NB4 (cell line): Measurements from ENCODE around the gene MIA2.

ENCODE experiments used
- POLR2A ChIP-seq: IDR thresholded peaks from 2 replicates; pipeline ENCODE4 v1.6.1; 2011; ENCODE audit warnings: mild to moderate bottlenecking; ENCODE audit not compliant: insufficient read length; ENCODE audit errors: extremely low read depth
- TF ChIP-seq, protein P1 (sequence below): IDR thresholded peaks from one replicate; pipeline ENCODE4 v1.5.1; 2012; ENCODE audit warnings: low read depth, low read length
- TF ChIP-seq, protein P2 (sequence below): IDR thresholded peaks from 2 replicates; pipeline ENCODE4 v1.6.1; 2011; ENCODE audit warnings: low read depth, low read length

DNA sequence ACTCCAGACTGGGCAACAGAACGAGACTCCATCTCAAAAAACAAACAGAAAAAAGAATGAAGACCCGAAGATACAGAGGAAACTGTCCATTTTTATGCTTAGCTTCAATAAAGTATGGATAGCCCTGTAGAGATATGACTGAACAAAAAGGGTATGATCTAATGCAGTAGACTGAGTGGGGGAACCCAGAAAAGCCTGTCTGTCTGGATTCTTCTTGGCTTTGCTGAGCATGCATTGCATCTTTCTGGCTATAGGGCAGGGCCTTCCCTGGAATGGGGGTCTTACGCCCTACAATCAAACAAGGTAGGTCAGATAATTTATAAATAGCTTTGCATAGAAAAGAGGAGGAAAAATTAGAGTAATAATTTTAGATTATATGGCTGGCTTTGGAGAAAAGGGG, 10.1 kb downstream of the MIA2 start:
- TF ChIP-seq, protein P1, sequence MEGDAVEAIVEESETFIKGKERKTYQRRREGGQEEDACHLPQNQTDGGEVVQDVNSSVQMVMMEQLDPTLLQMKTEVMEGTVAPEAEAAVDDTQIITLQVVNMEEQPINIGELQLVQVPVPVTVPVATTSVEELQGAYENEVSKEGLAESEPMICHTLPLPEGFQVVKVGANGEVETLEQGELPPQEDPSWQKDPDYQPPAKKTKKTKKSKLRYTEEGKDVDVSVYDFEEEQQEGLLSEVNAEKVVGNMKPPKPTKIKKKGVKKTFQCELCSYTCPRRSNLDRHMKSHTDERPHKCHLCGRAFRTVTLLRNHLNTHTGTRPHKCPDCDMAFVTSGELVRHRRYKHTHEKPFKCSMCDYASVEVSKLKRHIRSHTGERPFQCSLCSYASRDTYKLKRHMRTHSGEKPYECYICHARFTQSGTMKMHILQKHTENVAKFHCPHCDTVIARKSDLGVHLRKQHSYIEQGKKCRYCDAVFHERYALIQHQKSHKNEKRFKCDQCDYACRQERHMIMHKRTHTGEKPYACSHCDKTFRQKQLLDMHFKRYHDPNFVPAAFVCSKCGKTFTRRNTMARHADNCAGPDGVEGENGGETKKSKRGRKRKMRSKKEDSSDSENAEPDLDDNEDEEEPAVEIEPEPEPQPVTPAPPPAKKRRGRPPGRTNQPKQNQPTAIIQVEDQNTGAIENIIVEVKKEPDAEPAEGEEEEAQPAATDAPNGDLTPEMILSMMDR, result no peak
- TF ChIP-seq, protein P2, sequence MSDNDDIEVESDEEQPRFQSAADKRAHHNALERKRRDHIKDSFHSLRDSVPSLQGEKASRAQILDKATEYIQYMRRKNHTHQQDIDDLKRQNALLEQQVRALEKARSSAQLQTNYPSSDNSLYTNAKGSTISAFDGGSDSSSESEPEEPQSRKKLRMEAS, result no peak
- TF ChIP-seq POLR2A, result no peak
